ENCODE results near the gene CHMP2A.

- no peak for TF ChIP-seq CTCF (IDR thresholded peaks at IDR 0.05)
- TF ChIP-seq POLR2A (IDR thresholded peaks at IDR 0.05), result no peak
- TF ChIP-seq POLR2AphosphoS5 (IDR thresholded peaks at IDR 0.05), result no peak
Observed at GRCh38 chr19:58560921-58561320, 6.0 kb upstream of the CHMP2A start.

Measured in prostate gland (tissue), 2 donors.